Loucy (cell line): Measurements from ENCODE around the gene WFIKKN1.

Experiments used
- H2AFZ ChIP-seq: fragments of 200-600 bp; sonication (generic); 2 replicates; pipeline ENCODE4 v1.6.0; 2016; ENCODE audit warnings: antibody characterized with exemption, mild to moderate bottlenecking, low read length, moderate library complexity
- H3F3A ChIP-seq: fragments of 200-600 bp; 2 replicates; pipeline ENCODE4 v1.6.0; 2016; ENCODE audit warnings: antibody characterized with exemption, low read depth, mild to moderate bottlenecking
- H3K27me3 ChIP-seq: fragments of 200-600 bp; sonication (generic); 2 replicates; pipeline ENCODE4 v1.6.1; 2014; ENCODE audit warnings: low read length, mild to moderate bottlenecking; ENCODE audit not compliant: insufficient read depth, poor library complexity, severe bottlenecking
- H3K36me3 ChIP-seq: fragments of 200-600 bp; sonication (generic); 2 replicates; pipeline ENCODE4 v1.6.1; 2016; ENCODE audit warnings: low read length; ENCODE audit not compliant: insufficient read depth
- H3K4me1 ChIP-seq: fragments of 200-600 bp; sonication (generic); 2 replicates; pipeline ENCODE4 v1.5.1; 2014; ENCODE audit warnings: low read length, mild to moderate bottlenecking; ENCODE audit not compliant: insufficient read depth, poor library complexity, severe bottlenecking
- H3K4me2 ChIP-seq: fragments of 200-600 bp; sonication (generic); 2 replicates; pipeline ENCODE4 v1.6.0; 2014; ENCODE audit warnings: antibody characterized with exemption, low read length, low read depth, mild to moderate bottlenecking; ENCODE audit not compliant: poor library complexity, severe bottlenecking
- H3K4me3 ChIP-seq: fragments of 200-600 bp; sonication (generic); 2 replicates; pipeline ENCODE4 v1.5.1; 2014; ENCODE audit warnings: low read length, mild to moderate bottlenecking, mixed read lengths; ENCODE audit not compliant: poor library complexity, severe bottlenecking
- H3K79me2 ChIP-seq: fragments of 200-600 bp; sonication (generic); 2 replicates; pipeline ENCODE4 v1.6.1; 2014; ENCODE audit warnings: low read length; ENCODE audit not compliant: insufficient read depth
- H3K9ac ChIP-seq: fragments of 200-600 bp; sonication (generic); 2 replicates; pipeline ENCODE4 v1.6.0; 2014; ENCODE audit warnings: mild to moderate bottlenecking, low read depth, low read length, moderate library complexity; ENCODE audit not compliant: poor library complexity, severe bottlenecking
- H3K9me2 ChIP-seq: fragments of 200-600 bp; sonication (generic); replicated peaks from 2 replicates; pipeline ENCODE4 v1.6.1; 2016; ENCODE audit warnings: low read depth, low read length, mixed read lengths
- H3K9me3 ChIP-seq: fragments of 200-600 bp; sonication (generic); 2 replicates; pipeline ENCODE4 v1.6.1; 2014; ENCODE audit warnings: mild to moderate bottlenecking, antibody characterized with exemption, low read length, low read depth; ENCODE audit not compliant: insufficient read depth
- H4K20me1 ChIP-seq: fragments of 200-600 bp; sonication (generic); 2 replicates; pipeline ENCODE4 v1.6.0; 2014; ENCODE audit warnings: antibody characterized with exemption, low read length, mild to moderate bottlenecking; ENCODE audit not compliant: insufficient read depth, poor library complexity, severe bottlenecking
- CTCF ChIP-seq: fragments of 200-600 bp; sonication (generic); conservative IDR thresholded peaks from 2 replicates; pipeline ENCODE4 v1.5.1; 2014; ENCODE audit warnings: mild to moderate bottlenecking, antibody characterized with exemption, low read length
- EZH2phosphoT487 ChIP-seq: fragments of 200-600 bp; IDR thresholded peaks from 2 replicates; pipeline ENCODE4 v1.6.1; 2018; ENCODE audit warnings: antibody characterized with exemption, mild to moderate bottlenecking, moderate library complexity, borderline replicate concordance

Gene WFIKKN1

DNA sequence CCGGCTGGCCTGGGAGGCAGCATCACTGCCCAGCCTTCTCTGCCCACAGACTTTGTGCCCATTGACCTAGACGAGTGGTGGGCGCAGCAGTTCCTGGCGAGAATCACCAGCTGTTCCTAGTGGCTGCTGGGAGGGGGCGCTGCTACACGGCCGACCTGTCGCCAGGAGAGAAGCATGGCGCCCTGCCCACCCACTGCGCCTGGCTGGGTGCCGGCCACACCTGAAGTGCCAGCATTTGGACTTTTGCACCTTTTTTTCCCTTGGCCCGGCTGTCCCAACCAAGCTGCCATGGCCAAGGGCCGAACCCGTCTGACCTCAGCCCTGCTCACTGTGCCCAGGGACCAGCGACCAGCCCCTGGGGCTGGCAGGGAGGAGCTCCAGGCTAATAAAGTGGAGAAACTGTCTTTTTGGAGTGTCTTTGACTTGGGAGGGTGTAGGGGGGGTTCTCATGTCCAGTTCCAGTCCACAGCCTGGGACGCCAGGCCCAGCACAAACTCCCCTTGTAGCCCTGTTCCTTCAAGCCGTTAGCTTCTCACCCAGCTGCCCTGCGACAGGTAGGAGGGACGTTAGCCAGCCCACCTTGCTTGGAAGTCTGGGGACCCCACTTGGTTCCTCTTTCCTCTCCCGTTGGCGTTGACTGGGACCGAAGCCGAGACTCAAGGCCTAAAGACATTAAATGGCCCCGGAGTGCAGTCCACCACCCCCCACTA, 17.4 kb downstream of the WFIKKN1 start:
- peak overlapping the region; percentile 64 for H2AFZ ChIP-seq
- H3K79me2 ChIP-seq: 0 out of 2 replicates have a peak, but pooled peaks cover 3% of the 10 kb centered on the region

GRCh38 chr16:648781-649589, 18.2 kb downstream of the WFIKKN1 start, which contains the start of gene WDR90:
WDR90 (plus strand) TSS chr16:649365; CDS start chr16:649417, 52 bp downstream.
- H2AFZ ChIP-seq: peak within 1 kb of the TSS; percentile 64
- TF ChIP-seq CTCF (no peak), EZH2phosphoT487 (no peak)

More for the DNA sequence above, 17.4 kb downstream of the WFIKKN1 start:
- H3F3A ChIP-seq: no peaks in the 10 kb centered on the region
- H3K36me3 ChIP-seq: no peaks in the 10 kb centered on the region
- no peaks in the 10 kb centered on the region for H3K9me2 ChIP-seq
- H4K20me1 ChIP-seq: no peaks in the 10 kb centered on the region
- TF ChIP-seq EZH2phosphoT487: no peak
- peak; percentile 56 for TF ChIP-seq CTCF
- no peaks in the 10 kb centered on the region for H3K9me3 ChIP-seq
- peak overlapping the region; percentile 76 for H3K9ac ChIP-seq
- peak overlapping the region; percentile 88 for H3K4me2 ChIP-seq
- peak overlapping the region; percentile 86 for H3K4me3 ChIP-seq
- H3K27me3 ChIP-seq: no peaks in the 10 kb centered on the region
- peaks cover under 1% of the 10 kb centered on the region for H3K4me1 ChIP-seq

GRCh38 chr16:649631-650030, 18.8 kb downstream of the WFIKKN1 start:
- Histone ChIP-seq H3K79me2 (0 out of 2 replicates have a peak, but pooled peaks cover 3% of the 10 kb centered on the region), H3K9ac (peak overlapping the region; percentile 76)
- no peak for TF ChIP-seq EZH2phosphoT487
- no peak for TF ChIP-seq CTCF

More at GRCh38 chr16:648781-649589, 18.2 kb downstream of the WFIKKN1 start, which contains the start of gene WDR90:
- Histone ChIP-seq H3K4me1 (no peaks in the 10 kb centered on the region), H3K79me2 (0 out of 2 replicates have a peak, but pooled peaks cover 3% of the 10 kb centered on the region), H3K9me3 (no peaks in the 10 kb centered on the region), H3F3A (no peaks in the 10 kb centered on the region), H4K20me1 (no peaks in the 10 kb centered on the region), H3K9ac (peak within 1 kb of the TSS; percentile 76), H3K4me2 (peak within 1 kb of the TSS; percentile 88), H3K9me2 (no peaks in the 10 kb centered on the region), H3K27me3 (no peaks in the 10 kb centered on the region), H3K36me3 (no peaks in the 10 kb centered on the region), H3K4me3 (peak within 1 kb of the TSS; percentile 86)

More at GRCh38 chr16:649631-650030, 18.8 kb downstream of the WFIKKN1 start:
- no peaks in the 10 kb centered on the region for H3K27me3 ChIP-seq
- H3K4me2 ChIP-seq: peak overlapping the region; percentile 65
- H3K9me2 ChIP-seq: no peaks in the 10 kb centered on the region
- H3K36me3 ChIP-seq: no peaks in the 10 kb centered on the region
- no peaks in the 10 kb centered on the region for H3K9me3 ChIP-seq
- H2AFZ ChIP-seq: no peak overlapping the region
- no peaks in the 10 kb centered on the region for H3F3A ChIP-seq
- H3K4me1 ChIP-seq: no peaks in the 10 kb centered on the region
- H4K20me1 ChIP-seq: no peaks in the 10 kb centered on the region
- H3K4me3 ChIP-seq: peak overlapping the region; percentile 86
